GM20000 (cell line): ENCODE measurements around the gene ARF3.

Experiments
- DNase-seq: peaks from one replicate; pipeline ENCODE4 v3.0.0; 2012; ENCODE audit warnings: low spot score
- TF ChIP-seq, protein P1 (sequence below): IDR thresholded peaks from 2 replicates; pipeline ENCODE4 v1.5.1; 2012; ENCODE audit warnings: mild to moderate bottlenecking, control low read depth; ENCODE audit errors: extremely low read depth, missing control alignments

Gene ARF3

DNA sequence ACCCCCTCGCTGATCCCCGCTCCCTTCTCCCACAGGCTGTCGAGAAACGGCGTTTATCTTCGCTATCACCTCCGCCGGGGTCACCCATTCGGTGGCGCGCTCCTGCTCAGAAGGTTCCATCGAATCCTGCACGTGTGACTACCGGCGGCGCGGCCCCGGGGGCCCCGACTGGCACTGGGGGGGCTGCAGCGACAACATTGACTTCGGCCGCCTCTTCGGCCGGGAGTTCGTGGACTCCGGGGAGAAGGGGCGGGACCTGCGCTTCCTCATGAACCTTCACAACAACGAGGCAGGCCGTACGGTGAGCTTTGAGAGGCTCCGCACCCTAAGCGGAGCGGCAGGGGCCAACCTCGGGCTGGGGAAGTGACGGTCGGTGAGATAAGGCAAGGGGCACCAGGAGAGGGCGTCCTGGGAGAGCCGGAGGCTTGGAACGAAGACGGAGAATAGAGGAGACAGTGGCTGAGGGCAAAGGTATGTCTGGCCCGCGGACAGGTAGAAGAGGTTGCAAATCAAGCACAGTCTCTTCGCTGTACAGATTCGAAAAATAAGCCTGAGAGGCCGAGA, 23.2 kb upstream of the ARF3 start:
- TF ChIP-seq, protein P1, sequence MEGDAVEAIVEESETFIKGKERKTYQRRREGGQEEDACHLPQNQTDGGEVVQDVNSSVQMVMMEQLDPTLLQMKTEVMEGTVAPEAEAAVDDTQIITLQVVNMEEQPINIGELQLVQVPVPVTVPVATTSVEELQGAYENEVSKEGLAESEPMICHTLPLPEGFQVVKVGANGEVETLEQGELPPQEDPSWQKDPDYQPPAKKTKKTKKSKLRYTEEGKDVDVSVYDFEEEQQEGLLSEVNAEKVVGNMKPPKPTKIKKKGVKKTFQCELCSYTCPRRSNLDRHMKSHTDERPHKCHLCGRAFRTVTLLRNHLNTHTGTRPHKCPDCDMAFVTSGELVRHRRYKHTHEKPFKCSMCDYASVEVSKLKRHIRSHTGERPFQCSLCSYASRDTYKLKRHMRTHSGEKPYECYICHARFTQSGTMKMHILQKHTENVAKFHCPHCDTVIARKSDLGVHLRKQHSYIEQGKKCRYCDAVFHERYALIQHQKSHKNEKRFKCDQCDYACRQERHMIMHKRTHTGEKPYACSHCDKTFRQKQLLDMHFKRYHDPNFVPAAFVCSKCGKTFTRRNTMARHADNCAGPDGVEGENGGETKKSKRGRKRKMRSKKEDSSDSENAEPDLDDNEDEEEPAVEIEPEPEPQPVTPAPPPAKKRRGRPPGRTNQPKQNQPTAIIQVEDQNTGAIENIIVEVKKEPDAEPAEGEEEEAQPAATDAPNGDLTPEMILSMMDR = peak; percentile 8
- peak; percentile 66 for DNase-seq

DNA sequence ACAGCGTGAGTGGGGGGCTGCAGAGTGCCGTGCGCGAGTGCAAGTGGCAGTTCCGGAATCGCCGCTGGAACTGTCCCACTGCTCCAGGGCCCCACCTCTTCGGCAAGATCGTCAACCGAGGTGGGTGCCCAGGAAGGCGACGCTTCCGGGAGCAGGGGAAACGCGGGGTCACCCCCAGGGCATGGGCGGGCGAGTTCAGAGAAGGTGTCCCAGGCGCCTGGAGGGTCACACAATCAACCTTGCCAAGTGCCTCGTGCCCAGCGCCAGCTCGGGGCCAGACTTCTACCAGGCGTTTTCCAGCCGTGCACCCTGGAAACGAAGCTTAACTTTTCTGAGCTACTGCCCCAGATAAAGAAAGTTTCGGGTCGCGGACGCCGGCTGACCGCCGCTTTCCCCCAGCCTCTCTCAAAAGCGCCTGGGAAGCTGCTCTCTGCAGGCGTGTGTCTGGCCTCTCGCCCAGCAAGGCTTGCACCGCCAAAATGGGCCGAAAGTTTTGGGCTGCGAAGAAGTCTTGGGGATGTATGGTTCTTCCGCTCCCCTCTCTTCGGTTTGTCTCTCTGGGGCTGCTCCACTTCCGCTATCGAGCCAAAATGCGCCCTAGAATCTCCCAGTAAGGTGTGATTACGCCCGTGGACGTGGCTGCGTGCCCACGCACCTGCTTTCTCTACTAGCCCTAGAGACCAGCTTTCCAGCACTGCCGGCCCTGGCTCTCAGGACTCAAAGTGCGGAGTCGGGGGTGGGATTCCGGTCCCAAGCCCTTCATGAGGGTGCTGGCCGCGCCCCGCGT, 22.5 kb upstream of the ARF3 start:
- TF ChIP-seq, protein P1 = no peak

DNA sequence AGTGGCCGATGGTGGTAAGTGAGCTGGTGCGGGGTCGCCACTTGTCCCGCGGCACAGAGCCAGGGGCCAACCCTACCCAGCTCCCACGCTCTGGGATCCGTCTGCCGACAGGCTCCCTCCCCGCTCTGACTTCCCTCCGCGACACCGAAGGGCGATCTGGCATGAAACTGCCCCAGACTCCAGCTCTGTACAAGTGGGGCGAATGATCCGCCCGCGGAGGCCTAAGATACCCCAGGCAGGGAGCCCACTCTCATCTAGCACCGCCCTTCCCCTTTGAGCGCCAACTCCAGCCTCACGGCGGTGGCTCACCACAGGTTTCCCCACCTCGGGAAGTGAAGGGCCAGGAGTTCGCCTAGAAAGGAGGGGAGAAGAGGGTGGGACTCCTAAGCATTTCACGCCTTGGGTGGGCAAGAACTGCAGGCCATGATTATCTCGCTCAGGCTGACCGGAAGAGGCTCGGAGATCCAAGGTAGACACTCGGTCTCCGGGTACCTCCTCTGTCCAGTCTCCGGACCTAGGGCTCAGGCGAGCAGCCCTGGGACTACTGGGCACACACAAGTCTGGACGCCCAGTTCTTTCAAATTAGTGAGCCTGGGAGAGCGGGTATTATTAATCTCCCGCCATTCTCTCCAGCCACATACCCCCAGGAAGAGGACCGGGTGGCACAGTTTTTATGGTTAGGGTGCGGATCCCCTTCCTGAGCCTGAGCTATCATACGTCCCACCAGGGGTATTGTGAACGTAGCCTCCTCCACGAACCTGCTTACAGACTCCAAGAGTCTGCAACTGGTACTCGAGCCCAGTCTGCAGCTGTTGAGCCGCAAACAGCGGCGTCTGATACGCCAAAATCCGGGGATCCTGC, 21.7 kb upstream of the ARF3 start:
- TF ChIP-seq, protein P1 = no peak
- peak; percentile 53 for DNase-seq

More for the DNA sequence above, 22.5 kb upstream of the ARF3 start:
- DNase-seq = peak; percentile 68

DNA sequence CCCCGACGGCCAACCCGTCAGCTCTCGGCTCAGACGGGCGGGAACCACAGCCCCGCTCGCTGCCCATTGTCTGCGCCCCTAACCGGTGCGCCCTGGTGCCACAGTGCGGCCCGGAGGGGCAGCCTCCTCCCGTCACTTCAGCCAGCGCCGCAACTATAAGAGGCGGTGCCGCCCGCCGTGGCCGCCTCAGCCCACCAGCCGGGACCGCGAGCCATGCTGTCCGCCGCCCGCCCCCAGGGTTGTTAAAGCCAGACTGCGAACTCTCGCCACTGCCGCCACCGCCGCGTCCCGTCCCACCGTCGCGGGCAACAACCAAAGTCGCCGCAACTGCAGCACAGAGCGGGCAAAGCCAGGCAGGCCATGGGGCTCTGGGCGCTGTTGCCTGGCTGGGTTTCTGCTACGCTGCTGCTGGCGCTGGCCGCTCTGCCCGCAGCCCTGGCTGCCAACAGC, 21.0 kb upstream of the ARF3 start, which contains the start of gene WNT1:
Gene WNT1 (plus strand): TSS at position 32 of the 450 bp plus-strand sequence. CDS start 329 bp downstream, at position 361.
- DNase-seq = no peak
- TF ChIP-seq, protein P1 = no peak

DNA sequence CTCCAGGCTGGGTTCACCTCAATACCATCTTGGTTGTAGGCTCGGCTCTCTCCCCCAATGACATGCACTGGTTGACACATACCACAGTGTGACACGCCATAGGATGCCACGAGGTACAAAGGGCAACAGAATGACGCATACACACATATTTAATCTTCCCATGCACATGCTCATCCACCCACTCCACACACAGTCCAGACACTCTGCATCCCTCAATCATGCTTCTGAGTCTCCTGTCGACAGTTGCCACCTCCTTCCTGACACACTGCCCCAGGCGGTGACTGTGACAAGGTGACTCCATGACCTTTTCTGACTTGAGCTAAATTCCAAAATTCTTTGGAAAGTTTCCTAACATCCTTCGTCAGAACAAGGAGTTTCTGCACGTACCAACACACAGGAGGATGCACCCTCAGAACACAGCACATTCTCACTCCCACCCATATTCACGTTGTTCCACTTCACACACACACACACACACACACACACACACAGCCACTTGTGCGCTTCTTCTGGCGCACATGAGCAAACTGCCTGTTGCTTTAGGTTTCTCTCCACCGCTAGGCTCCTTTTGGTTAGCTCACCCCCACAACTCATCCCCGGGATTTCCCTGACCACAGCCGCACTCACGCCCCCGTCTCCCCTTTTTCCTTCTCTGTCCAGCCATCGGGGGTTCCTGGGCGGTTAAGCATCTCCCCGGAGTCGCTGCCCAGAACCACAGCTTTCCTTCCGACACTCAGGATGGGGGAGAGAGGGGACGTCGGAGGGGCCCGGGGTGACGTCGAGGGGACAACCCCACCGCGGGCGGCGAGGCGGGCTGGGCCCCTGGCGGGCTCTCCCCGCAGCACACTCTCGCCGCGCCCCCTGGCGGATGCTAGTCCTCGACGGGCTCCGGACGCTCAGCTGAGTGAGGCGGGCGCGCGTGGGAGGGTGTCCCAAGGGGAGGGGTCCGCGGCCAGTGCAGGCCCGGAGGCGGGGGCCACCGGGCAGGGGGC, 20.3 kb upstream of the ARF3 start:
- peak; percentile 91 for DNase-seq
- TF ChIP-seq, protein P1 = peak; percentile 81

DNA sequence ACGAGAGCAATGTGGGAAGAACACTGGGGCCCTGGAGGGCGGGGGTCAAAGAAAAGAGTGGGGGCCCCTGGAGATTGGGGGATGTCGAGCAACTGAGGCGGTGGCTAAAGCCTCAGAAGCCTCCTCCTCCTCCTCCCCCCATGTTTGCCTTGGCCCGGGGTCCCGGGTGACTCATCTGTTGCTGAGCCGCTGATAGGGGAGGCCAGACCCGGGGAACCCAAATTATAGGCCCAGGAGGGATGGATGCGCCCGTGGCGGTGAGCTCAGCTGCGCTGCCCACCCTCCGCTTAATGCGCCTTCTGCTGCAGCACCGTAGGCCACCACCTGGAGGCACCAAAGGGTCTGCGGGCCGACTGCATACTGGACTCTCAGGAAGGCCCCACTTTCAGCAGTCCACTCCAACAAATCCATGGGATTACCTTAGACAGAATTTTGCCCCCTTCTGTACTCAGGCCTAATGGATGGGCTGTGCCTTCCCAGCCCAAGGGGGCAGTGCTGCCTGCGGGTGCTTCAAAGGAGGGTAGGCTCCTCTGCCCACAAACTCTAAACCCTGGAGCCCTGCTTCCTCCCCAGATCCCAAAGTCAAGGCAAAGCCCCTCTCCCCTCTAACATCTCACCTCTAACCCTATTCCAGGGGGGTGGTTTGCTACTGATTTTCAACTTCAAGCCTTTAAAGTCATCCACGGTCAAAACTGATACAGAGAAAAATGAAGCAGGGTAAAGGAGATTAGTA, 16.8 kb upstream of the ARF3 start:
- TF ChIP-seq, protein P1 = peak; percentile 70
- peak; percentile 67 for DNase-seq
